ENCODE results near the gene SMARCE1.

DNA sequence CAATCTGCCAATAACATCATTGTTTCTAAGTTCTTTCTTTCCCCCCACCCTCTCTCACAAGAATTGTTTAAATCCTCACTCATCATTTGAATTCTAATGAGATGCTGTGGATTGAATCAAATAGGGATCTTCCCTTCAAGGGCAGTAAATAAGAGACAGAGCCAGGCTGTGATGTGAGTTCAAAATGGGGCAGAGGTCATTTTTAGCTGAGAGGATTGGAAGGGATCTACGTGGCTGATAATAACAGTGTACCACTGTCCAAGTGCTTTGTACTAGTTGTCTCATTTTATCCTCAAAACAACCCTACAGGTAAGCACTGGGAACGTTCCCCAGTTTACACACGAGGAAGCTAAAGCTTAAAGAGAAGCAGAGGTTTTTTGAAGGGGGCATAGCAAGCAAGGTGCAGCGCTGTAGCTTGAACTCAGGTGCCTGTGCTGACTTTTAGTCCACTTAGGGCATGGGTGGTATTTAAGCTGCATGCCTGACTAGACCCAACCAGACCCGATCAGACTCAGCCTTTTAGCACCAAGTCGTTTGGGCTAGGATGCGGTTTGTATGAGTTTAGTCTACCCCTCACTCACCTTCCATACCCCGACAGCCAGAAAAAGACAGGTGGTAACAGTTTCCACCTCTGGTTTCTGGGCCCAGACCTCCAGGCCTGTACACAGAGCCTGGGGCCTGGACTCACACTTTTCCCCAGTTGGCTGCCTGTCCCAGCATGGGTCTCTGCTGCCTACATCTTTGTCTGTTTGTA, 43.1 kb downstream of the SMARCE1 start:
- TF ChIP-seq, protein P1, sequence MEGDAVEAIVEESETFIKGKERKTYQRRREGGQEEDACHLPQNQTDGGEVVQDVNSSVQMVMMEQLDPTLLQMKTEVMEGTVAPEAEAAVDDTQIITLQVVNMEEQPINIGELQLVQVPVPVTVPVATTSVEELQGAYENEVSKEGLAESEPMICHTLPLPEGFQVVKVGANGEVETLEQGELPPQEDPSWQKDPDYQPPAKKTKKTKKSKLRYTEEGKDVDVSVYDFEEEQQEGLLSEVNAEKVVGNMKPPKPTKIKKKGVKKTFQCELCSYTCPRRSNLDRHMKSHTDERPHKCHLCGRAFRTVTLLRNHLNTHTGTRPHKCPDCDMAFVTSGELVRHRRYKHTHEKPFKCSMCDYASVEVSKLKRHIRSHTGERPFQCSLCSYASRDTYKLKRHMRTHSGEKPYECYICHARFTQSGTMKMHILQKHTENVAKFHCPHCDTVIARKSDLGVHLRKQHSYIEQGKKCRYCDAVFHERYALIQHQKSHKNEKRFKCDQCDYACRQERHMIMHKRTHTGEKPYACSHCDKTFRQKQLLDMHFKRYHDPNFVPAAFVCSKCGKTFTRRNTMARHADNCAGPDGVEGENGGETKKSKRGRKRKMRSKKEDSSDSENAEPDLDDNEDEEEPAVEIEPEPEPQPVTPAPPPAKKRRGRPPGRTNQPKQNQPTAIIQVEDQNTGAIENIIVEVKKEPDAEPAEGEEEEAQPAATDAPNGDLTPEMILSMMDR (IDR thresholded peaks at IDR 0.05), result no peak
- no peak for TF ChIP-seq POLR2A (IDR thresholded peaks at IDR 0.05)
